Suppressor macrophage (primary cell): Measurements from ENCODE around the gene POU2AF1.

Experiments used
- DNase-seq, 4 experiments: peaks; one replicate each; pipeline ENCODE4 v3.0.0-alpha.2; 2020 to 2022

The POU2AF1 gene

DNA sequence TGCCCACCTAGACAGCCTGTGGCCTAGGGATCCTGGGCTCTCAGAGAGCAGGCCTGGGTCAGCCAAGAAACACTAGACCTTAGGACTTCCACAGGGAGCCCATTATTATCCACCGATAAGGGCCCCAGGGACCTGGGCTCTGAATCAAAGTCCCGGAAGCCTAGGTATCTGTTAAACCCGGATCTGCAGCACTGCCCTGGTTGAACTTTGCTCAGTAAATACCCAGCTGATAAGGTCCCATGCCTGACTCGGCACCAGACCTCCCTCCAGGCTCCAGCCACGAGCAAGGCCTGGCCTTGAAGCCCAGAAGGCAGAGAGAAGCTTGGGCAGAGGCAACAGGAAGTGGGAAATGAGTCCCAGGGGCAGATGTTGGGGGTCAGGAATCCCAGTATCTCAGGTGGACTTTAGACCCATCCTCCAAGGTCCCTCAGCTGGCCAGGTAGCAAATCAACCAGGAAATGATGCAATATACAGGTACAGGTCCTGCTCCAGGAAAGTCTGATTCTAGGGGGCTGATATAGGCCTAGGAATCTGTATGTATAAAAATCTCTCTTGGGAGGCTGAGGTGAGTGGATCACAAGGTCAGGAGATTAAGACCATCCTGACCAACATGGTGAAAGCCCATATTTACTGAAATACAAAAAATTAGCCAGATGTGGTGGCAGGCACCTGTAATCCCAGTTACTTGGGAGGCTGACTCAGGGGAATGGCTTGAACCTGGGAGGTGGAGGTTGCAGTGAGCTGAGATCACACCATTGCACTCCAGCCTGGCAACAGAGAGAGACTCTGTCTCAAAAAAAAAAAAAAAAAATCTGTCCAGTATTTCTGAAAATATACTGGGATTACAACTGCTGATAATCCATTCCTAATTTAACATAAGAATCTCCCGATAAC lies 18.7 kb downstream of the POU2AF1 start:
- no peak for DNase-seq

DNA sequence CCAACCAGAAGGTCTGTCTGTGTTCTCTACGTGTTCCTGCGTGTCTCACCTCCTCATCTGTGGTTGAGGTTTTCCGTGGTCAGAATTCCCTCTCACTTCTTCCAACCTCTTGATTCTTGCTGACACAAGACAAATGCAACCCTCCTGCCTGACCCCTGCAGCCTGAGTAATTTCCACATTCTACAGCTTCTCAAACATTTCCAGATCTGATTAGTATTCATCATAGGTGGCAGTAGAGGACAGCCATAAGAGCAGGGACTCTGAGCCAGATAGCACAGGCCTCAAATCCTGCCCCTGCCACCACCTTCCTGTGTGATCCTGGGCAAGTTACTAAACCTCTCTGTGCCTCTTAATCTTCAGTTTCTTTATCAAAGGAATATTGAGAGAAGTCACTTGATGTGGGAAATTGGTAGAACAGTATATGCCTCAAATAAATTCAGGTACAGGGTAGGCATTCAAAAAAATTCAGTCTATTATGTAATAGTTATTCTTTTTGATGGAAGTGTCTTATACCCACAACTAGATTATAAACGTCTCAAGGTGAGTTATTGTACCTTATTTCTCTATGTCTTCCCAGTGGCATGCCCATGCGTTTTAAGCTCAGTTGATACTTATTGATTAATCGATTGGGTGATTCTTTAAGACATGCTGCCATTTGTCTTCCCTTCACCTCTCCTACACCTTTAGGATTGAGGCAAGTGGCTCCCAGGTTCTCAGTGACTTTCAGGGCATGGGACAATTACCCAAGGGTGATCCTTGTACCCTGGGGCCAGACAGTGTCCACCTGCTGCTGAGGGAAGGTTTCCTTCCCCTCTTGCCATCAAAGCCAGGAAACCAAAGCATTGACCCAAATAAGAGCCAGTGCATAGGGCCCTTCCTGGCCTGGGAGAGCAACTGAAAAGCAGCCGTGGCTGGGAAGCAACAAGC lies 19.6 kb downstream of the POU2AF1 start:
- no peak for DNase-seq

DNA sequence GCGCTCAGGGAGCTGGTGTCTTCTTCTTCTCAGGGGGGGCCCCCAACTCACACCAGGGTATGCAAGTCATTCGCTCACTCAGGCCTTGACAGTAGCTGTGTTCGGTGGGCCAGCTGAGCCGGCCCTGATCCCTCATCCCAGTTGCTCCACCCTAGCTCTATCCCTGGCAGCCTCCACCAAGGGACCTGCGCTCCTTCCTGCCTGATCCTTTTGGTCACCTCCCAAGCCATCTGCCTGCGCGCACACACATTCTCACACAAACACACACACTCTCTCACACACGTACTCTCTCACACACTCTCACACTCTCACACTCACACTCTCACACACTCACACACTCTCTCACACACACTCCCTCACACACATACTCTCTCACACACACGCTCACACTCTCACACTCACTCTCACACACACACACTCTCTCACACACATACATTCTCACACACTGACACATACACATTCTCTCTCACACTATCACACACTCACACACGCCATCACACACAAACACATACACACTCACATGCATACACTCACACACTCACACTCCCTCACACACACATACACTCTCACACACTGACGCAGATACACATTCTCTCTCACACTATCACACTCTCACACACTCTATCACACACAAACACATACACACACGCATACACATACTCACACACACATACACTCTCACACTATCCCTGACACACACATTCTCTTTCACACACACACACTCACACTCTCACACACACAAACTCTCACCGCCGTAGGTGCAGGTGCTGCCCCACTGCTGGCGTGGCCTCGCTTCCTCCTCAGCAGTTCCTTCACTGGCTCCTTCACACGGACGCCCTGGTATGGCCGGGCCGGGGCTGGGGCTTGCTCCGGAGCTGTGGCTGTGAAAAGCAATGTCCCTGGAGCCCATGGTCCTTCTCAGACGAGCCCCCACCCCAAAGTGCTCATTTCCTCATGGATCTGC lies 20.8 kb downstream of the POU2AF1 start:
- DNase-seq, result no peak

DNA sequence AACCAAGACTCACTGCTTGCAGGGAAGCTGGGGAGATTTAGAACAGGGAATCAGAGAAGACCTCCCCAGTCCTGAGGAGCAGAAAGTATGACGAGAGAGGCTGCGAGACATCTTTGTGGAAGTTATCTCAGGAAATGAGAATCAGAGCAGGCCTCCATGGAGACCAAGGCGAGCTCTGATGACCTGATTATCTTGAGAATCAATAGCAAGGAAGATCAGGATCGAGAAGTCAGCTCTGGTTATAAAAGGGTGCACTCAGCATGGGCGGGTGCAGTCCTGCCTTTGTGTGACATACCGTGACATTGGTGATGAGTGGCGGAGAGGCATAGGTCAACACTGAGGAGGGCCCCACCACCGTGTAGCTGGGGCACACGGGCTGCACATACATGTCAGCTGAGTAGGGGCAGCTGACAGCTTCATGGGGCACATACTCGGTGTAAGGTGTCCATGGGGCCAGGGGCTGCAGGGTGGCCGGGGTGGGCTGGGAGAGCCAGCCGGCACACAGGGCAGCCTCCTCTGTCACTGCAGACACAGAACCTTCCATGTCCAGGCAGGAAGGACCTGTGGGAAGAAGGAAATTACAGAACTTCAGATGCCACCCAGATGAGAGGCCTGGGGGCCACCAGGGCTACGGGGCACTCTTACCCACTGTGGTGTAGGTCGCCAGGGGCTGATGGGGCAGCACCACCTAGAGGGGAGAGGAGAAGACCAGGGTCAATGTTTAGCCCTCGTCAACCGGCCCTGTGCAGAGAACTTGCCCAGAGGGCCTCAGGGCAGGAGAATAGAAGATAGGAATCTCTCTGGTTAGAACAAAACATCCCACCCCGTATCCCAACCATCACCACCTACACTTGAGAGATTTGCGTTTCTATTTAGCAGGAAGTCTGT lies 21.7 kb downstream of the POU2AF1 start:
- DNase-seq, result no peak

DNA sequence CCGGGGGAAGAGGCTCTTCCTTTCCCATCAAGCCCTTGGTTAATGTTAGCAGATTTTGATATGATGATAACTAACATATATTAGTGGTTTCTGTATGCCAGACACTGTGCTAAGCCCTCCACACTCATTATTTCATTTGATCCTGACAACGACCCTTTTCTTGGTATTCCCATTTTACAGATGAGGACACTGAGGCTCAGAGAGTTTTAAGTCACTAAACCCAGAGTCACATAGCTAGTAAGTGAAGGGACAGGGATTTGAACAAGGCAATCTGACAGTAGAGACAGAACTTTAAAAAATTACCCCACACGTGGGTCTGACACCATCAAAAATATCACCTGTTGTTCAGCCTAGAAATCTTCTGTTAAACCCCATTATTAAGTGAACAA lies 22.4 kb downstream of the POU2AF1 start:
- DNase-seq, result no peak

DNA sequence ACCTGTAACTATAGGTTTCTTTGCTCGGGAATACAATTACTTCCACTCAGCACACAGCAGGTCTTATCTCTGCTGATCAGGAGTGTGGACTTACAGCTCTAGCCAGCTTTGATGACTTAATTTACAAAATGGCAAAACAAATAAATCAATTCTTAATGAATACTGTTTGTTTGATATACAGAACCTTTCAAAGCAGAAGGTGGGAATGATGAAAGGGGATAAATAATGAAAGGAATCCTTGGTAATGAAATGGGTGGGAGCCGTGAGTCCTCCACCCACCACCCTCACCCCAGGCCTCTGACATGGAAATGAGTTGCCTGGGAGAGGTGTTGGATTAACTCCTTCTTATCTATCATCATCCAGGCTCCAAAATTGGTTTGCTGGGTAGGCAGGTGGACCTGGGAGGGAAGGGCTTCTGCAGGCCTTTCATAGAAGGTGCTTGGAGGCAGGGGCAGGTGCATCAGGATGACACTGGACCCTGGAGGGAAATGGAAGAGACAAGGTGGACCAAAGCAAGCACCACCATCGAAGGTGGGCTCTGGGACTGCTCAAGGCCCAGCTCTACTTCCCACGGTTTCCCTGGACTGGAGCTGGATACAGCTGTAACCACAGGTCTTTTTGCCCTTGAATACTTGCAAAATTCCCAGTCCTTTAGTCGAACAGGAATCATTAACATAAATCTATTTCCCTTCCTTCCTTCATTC lies 23.0 kb downstream of the POU2AF1 start:
- no peak for DNase-seq

DNA sequence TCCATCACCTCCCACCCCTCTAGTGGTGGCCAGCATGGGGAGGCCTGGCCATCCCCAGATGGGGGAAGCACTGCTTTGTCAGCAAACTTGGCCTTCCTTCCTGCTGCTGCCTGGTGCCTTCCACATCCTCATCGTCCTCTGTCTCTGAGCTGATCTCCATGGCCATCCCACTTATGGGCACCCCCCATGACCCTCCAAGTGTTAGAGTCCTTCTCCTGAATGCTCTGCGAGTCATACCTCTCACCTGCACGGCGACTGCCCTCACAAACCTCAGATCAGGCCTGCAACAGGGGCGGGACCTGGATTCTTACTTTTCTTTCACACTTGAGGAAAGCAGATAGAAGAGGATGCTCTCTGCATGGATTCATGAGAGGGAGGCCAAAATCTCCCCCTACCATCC lies 24.0 kb downstream of the POU2AF1 start:
- no peak for DNase-seq

DNA sequence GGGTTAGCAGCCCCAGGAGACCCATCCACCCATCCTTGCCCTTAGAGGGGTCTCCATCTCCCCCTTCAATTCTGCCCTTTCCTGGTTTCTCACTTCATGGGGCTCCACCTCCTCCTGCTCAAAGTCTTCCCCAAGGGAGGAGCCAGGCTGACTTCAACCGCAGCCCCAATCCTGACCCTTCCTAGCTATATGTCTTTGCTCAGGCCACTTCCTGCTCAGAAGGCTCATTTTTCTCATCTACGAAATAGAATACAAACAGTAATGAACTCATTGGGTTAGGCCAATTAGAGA lies 24.5 kb downstream of the POU2AF1 start:
- DNase-seq, result no peak

DNA sequence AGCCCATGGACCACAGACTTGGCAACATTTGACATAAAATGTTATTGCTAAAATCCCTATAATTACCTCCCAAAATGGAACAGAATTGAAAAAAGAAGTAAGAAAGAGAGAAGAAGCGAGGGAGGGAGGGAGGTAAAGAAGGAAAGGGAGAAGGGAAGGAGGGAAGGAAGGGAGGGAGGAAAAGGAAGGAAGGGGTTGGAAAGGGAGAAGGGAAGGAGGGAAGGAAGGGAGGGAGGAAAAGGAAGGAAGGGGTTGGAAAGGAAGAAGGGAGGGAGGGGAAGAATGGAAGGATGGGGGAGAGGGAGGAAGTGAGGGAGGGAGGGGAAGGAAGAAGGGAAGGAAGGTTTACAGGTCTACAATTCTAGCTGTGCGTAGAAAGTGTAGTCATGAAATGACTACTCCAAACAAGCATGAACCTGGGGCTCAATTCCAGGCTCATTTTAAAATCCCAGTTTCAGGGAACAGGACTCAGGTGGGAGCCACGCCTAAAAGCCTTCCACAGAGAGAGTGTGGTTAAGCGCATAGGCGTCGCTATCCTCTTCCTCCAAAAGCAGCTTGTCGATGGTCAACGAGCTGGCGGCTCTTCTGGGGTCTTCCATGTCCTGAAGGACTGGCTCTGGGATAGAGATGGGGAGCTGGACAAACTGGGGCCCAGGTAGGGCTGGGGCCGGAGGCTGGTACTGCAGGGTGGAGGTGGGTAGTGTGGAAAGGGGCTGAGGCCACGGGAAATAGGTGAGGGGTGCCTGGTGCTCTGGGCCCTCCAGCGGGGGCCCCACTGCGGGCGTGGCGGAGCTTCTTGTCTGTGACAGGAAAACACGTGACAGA lies 25.1 kb downstream of the POU2AF1 start:
- no peak for DNase-seq

DNA sequence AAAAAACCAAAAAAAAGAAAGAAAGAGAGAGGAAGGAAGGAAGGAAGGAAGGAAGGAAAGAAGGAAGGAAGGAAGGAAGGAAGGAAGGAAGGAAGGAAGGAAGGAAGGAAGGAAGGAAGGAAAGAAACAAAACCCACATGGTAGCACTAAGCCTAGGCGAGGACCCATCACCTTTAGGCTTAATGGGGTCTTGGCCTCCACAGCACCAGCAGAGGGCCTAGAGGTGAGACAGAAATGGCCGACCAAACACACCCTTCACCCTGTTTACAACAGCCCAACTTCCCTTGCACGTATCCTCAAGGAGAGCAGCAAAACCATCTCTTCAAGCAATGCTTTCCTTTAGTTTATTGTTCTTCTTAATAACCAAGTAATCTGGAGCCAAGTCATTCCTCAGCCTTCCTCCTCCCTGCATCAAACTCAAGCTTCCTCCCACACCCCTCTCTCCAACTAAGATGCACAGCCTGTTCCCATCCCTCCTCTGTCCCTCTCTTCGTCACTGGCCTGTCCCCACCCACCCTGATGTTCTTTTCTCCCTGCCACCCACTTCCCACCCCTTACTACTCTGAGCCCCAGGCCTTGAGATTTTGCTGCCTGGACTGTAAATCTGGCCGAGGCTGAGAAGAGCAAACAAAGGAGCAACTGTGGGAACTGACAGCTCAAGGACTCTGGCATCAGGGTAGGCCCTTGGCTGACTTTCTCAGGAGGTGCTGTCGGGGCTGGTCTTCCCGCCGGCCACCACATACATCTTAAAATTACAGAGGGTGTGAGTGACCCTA lies 26.0 kb downstream of the POU2AF1 start:
- no peak for DNase-seq

DNA sequence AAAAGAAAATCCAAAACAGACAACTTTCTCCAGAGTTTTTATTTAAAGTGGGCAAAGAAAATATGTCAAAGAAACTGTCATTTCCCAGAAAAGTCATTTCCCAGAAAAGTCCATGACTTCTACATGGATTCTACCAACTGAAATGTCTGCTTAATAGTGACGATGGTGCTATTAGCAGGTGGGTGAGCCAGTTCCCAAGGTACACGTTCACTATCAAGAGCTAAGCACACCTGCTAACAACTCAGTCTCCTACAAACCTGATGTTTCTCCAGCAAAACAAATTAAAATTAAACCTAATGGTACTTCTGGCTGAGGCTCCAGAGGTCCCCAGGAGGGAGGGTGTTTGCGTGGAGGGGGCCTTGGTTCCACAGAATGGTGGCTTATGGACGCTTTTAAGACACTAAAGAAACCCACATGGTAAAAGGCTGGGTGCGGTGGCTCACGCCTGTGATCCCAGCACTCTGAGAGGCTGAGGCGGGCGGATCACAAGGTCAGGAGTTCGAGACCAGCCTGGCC lies 26.8 kb downstream of the POU2AF1 start:
- no peak for DNase-seq

DNA sequence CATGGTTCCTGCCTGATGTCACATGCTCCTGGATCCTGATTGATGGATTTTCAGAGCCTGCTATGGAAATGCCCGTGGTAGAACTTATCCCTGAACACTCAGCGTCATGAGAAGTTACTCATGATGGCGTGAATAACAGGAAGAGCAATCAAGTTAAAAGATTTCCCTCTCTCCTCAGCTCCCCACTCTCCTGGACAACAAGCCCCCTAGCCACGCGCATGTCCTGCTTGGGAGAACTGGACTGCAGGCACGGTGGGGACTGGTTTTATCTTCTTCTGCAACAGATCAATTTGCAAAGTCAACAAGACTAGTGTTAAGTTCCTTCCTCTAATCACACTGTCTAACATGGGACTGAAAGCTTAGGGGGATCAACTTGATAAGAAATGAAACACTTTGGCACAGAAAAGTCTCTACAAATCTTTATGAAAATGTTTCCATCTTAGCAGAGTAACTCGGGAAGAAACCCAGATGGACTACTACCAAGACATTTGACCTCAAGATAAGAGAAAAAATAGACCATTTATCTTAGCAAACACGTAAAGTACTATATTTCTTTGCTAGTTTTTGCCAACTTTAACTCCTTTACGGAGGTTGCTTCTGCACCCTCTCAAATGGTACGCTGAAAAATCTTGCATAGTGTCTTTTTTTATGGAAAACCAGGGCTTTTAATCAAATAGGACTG lies 27.6 kb downstream of the POU2AF1 start:
- no peak for DNase-seq

DNA sequence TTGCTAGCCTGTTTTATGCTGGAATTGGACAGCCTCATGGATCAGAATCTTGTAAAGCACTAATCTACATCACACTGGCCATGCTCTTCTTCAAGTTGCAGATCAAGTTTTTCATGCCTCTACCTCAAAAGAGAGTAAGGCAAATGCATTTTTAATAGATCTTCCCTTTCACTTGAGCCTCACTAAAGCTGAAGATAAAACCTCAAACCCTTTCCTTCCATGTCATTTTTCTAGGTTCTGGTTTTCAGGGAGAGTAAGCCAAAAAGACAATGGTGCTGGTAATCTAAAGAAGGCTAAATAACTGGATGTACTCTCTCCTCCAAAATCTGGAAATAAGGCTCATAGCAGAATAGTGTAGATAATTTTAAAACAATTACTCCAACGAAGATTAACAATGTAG lies 28.3 kb downstream of the POU2AF1 start:
- DNase-seq, result no peak

DNA sequence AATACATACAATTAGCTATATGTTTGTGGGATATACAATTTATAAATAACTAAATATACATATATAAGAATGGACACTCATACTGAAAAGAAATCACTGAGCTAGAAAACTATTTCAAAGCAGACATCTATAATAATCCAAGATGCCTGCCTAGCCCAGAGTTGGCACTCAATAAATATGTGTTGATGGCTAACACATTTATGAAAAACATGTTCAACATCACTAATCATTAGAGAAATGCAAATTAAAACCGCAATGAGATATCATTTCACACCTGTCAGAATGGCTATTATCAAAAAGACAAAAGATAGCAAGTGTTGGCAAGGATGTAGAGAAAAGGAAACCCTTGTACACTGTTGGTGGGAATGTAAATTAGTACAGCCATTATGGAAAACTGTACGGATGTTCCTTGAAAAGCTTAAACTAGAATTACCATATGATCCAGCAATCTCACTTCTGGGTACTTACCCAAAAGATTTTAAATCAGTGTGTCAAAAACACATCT lies 29.8 kb downstream of the POU2AF1 start:
- no peak for DNase-seq

DNA sequence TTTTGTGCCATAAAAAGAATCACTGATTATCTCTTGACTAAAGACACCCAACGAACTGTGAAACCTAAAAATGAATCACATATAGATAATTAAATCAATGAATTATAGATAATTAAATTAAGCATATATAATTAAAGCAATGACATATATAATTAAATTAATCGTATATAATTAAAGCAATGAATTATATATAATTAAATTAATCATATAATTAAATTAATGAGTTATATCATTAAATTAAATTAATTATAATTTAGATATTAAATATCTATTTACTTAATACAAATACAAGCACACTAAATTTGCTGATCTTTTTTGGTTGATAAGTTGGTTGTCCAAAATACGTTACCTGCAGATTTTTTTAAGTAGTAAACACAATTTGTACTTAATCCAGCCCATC lies 30.9 kb downstream of the POU2AF1 start:
- DNase-seq, result no peak

DNA sequence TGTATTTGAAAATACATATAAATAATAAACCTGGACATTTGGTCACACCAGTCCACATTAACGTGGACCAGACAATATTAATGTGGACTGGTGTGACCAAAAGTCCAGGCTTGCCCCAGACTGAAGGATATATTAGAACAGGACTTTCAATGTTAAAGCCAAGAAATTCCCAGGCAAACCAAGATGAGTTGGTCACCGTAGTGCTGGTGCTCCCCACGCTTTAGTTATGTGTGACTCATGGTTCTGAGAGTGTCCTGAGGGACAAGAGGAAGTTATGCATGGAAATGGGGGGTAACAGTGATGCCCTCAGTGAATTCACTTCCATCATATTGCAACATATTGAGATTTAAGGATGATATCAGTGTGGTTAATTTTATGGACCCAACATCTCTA lies 31.4 kb downstream of the POU2AF1 start:
- peak; percentile 6 to 42 (median 18) for DNase-seq

DNA sequence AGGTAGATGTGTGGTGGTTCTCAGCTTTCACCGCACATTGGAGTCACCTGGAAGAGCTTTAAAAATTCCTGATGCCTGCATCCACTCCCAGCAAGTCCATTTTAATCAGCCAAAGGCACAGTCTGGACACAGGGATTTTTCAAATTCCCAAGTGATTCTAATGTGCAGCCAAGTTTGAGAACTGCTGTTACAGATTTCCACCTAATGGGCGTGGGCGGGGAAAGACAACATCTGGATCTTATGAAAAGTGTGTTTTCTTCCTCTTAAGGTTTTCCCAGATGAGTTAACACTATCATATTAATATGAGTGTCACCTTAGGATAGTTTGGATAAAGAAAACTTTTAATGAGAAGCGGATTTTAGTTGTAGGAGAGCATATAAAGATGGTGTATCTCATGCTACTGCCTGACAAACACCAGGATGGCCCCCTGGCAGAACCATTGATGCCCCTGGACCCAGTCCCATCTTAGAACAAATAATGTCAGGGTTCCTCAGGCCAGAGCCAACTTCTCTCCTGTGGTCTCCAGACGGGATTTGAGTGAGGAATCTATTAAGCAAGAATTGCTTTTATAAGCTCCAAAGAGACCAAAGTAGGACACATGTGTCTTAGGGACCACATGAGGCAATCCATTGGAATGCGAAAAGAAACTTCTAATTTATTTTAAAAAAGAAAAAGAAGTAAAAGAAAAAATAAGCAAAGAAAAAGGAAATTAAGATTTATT lies 31.9 kb downstream of the POU2AF1 start:
- DNase-seq, result no peak
